HG02981 (cell line): ENCODE results near the gene TFAP2E.
"Not testable (repeated sequence)": the region's sequence is repeated elsewhere in the genome, so short reads cannot be mapped to it uniquely, and the experiment has no call there.

ENCODE experiments used
- ATAC-seq: cut with Tn5 transposase; IDR thresholded peaks from one replicate; pipeline ENCODE4 v1.9.1; 2021; ENCODE audit warnings: mild to moderate bottlenecking, moderate library complexity; ENCODE audit not compliant: unreplicated experiment

TFAP2E gene

DNA sequence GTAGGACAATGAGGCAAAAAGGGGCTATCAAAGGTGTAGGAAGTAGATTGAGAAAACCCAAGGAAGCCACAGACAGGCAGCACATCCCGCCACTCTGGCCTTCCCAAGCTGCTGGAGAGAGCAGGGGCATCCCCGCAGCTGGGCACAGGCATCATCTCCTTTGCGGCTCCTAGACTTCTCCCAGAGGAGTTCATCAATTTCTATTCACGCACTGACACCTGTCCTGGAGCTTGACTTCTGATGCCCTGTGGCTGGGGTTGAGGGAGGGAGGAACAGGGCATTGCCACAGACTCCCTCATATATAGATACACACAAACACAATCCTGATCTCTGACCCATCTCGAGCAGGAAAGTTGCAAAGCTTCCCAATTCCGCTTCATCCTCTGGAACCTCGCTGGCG lies 1.9 kb upstream of the TFAP2E start:
- no peak for ATAC-seq

DNA sequence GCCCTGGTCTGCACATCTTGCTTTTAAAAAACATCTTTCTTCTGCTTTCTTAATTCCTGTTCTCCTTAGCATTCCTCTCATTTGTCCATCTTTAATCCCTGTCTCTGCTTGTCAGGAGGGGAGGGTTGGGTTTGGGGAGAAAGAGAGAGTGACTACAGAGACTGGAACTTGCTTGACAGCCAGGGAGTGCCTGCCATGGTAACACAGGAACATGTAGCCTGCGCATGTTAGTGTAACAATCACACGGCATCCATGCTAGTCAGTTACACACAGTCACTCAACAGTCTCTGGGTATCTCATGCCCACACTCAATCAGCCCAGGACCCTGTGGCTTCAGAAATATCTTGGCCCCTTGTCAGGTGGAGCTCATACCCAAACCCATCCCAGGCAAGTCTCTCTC lies 818 bp upstream of the TFAP2E start:
- ATAC-seq: no peak

DNA sequence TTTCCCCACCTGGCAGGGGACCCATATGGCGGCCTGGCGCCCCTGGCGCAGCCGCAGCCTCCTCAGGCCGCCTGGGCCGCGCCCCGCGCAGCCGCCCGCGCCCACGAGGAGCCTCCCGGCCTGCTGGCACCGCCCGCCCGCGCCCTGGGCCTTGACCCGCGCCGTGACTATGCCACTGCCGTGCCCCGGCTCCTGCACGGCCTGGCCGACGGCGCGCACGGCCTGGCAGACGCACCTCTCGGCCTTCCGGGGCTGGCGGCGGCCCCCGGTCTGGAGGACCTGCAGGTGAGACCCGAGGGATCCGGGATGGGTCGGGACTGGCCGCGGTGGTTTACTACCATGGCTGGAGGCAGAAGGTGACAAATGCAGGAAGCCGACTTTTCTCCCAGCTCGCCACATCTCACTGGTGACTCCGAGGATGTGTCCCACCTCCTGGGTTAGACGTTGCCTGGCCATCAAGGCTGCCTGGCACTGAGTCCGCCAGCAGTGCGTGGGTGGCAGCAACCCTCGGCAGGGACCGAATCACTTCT lies 1.1 kb downstream of the TFAP2E start:
- ATAC-seq: no peak

- no peak for ATAC-seq
Observed at GRCh38 chr1:35574655-35575415, 1.7 kb downstream of the TFAP2E start.

DNA sequence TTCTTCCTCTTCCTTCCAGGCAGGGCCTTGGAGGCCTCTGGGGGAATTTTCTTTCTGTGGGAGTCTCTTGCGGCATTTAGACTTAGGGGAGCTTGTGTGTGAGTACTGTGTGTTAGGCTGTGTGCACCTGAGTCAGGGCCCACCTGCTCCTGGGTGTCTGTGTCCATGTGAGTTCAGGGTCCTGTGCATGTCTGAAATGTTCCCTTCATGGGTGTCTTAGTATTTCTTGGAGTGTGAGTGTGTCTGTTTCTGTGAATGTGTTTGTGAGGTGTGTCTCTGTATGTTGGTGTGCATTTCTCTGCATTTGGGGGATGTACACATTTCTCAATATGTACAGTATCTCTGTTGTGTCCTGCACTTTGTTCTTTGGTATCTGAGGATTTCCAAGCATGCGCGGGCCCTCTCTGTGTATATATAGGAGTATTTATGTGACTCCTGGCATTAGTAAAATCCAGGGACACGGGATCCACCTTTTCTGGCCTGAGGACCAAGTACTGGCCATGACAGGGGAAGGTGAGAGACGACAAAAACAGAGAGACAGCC lies 2.4 kb downstream of the TFAP2E start:
- ATAC-seq: no peak

DNA sequence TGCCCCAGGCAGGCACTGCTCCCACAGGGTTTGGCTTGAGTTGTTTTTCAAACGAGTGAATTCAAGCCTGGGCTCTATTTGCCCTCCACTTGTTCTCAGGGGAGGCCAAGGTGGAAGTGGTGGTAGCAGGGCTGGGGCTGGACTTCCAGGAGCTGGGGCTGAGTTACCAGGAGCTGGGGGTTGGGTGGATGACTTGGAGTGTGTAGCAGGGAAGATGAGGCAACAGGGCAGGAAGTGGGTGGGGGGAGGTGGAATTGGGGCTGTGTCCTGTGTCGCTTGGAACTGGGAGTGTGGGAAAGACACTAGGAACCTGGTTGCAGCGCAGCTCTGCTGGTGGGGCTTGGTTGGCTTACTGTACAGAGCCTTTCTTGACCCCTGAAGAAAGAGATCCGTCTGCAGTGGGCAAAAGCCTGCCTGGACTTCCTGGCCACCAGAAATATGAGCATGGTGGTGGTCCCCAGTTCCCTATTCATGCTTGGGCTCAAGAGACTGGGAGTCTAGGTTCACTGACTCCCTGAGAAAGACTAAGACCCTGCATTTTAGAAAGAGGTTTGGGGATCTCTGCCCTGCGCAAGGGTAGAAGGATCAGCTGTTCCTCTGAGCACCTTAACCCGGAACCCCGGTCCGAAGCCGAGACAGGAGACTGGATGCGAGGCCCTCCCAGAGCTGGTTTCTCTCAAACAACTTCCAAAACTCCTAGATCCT lies 3.1 kb downstream of the TFAP2E start:
- no peak for ATAC-seq

DNA sequence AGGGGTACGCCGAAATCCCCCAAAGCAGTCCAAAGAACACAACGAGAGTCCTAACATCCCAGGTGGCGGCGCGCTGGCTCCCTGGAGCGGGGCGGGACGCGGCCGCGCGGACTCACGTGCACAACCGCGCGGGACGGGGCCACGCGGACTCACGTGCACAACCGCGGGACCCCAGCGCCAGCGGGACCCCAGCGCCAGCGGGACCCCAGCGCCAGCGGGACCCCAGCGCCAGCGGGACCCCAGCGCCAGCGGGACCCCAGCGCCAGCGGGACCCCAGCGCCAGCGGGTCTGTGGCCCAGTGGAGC lies 3.6 kb downstream of the TFAP2E start:
- not testable (repeated sequence) for ATAC-seq

- peak; percentile 66 for ATAC-seq
Observed at GRCh38 chr1:35577071-35577998, 4.2 kb downstream of the TFAP2E start.

GRCh38 chr1:35580949-35581388 lies 7.9 kb downstream of the TFAP2E start:
- no peak for ATAC-seq

DNA sequence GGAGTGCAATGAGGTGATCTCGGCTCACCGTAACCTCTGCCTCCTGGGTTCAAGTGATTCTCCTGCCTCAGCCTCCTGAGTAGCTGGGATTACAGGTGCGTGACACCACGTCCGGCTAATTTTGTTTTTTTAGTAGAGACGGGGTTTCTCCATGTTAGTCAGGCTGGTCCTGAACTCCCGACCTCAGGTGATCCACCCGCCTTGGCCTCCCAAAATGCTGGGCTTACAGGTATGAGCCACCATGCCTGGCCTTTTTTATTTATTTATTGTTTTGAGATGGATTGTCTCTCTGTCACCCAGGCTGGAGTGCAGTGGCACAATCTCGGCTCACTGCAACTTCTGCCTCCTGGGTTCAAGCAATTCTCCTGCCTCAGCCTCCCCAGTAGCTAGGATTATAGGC lies 8.5 kb downstream of the TFAP2E start:
- ATAC-seq: not testable (repeated sequence)

DNA sequence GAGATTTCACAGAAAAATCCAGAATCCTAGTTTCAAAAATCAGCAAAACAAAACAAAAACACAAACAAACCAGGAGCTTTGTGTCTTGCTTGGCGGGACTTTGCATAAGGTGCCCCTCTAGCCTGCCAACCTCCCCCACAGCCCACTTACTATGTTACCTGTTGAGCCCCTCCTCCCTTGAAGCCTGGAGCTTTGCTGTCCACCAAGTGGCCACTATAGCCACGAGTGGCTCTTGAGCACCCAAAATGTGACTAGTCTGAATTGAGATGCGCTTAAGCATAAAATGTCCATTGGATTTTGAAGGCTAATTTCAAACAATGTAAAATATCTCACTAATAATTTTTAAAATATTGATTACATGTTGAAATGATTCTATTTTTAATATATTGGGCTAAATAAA lies 12.2 kb downstream of the TFAP2E start:
- no peak for ATAC-seq

- ATAC-seq: not testable (repeated sequence)
Observed at GRCh38 chr1:35585805-35586204, 12.7 kb downstream of the TFAP2E start.

GRCh38 chr1:35586808-35587207 lies 13.7 kb downstream of the TFAP2E start:
- no peak for ATAC-seq

DNA sequence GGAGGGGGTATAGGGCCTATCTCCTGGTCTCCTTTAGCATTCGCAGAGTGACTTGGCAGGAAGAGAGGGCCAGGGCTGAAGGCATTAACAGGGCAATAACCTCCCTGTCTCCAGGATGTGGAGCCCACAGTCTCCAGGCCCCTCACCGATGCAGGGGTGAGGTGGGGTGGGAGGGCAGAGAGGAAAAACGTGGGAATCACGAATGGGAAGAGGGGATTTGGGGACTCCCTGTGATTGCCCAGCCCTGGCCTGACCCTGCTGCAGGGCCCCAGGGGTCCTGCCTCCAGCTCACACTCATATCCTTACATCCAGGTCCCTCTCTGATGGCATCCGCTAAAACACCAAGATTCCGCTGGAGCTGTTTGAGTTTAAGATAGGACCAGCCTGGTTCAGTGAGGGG lies 14.6 kb downstream of the TFAP2E start:
- ATAC-seq: no peak

GRCh38 chr1:35588197-35588910 lies 15.2 kb downstream of the TFAP2E start:
- no peak for ATAC-seq

DNA sequence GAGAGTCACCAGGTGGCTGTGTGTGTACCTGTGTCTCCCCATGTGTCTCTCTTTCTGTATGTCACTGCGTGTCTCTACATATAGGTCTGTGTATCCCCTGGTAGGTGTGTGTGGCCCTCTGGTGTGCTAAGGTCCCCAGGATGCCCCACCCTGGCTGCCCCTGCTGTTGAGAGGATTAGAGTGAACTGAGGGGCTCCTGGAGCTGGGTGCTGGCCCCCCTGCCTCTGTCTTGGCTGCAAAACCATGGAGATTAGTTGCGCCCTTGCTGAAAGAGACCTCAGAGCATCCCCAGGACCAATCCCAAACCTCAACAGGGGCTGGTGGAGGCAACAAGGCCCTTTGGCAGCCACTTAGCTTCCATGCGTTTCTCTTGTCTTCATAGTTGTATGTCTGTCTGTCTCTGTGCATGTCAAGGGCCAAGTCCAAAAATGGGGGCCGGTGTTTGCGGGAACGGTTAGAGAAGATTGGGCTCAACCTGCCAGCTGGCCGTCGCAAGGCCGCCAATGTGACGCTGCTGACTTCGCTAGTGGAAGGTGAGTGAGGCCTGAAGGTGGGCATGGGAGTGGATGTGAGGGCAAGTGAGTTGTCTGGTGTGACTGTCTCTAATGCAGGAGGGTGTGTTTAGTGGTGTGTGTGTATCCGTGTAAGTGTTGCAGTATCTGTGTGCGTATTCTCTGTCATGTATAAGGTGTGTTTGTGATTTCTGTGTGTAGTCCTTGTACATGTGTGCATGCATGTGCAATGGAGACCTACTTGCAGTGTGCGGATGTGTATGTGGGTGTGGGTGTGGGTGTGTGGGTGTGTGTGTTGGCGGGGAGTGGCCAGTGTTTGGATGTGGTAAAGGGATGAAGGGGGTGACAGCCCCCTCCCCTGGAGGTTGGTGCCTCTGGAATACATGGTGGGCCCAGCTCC lies 16.7 kb downstream of the TFAP2E start:
- no peak for ATAC-seq

- ATAC-seq: no peak
Observed at GRCh38 chr1:35590476-35591040, 17.4 kb downstream of the TFAP2E start.

DNA sequence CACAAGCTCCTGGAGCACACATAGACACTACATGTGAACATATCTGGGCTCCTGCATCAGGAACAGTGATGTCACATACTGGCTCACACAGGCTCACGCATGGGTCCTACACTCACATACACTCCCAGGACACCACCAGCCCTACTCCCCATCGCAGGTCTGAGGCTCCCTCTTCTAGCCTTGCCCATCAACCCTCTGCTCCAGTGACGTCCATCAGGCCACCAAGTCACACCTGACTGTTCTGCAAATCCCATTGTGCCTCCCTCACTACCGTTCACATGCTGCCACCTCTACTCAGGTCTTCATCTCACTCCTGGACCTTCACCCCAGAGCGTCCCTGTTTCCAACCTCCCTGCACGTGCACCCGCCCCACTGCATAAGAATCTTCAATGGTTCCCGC lies 18.1 kb downstream of the TFAP2E start:
- no peak for ATAC-seq
